Chondrocyte (in vitro differentiated cells): ENCODE data around the gene DHX16. TPM values are rescaled to one million over a fixed set of nuclear protein-coding genes. Genes with fewer than 3 reads are reported as not detected.

Experiments used
- DNase-seq: peaks from one replicate; pipeline ENCODE4 v3.0.0; 2021; ENCODE audit warnings: mixed read lengths, low spot score
- H3K27ac Mint-ChIP-seq: one replicate; pipeline ENCODE4 v1.8.0; 2021; ENCODE audit warnings: mild to moderate bottlenecking, moderate library complexity, mixed read lengths; ENCODE audit not compliant: unreplicated experiment
- H3K27me3 Mint-ChIP-seq: 2 replicates; pipeline ENCODE4 v1.8.0; 2021; ENCODE audit warnings: low read depth, mixed read lengths
- H3K36me3 Mint-ChIP-seq: 2 replicates; pipeline ENCODE4 v1.8.0; 2021; ENCODE audit warnings: low read depth, mixed read lengths
- H3K4me1 Mint-ChIP-seq: 2 replicates; pipeline ENCODE4 v1.8.0; 2021; ENCODE audit warnings: low read depth, mild to moderate bottlenecking, mixed read lengths
- H3K4me3 Mint-ChIP-seq: one replicate; pipeline ENCODE4 v1.8.0; 2021; ENCODE audit warnings: mild to moderate bottlenecking, moderate library complexity, mixed read lengths; ENCODE audit not compliant: unreplicated experiment
- H3K9me3 Mint-ChIP-seq: 2 replicates; pipeline ENCODE4 v1.8.0; 2021; ENCODE audit warnings: low read depth, mixed read lengths
- total RNA-seq: library from RNA; stranded (reverse); gene quantifications from 3 replicates; pipeline ENCODE4 v1.2.1, GENCODE V29; 2021
- TF ChIP-seq, protein P1 (sequence below): fragments of 200-600 bp; sonication (generic); IDR thresholded peaks from 2 replicates; pipeline ENCODE4 v1.5.0; 2021; ENCODE audit warnings: antibody characterized with exemption, mild to moderate bottlenecking, moderate library complexity

The DHX16 gene
- total RNA-seq, 1 donor from 2014 or later = 22.6 TPM

- Mint-ChIP-seq H3K27me3 (no peaks in the 10 kb centered on the region), H3K4me1 (peaks cover 50% of the 10 kb centered on the region), H3K27ac (peak within 1 kb of the TSS; percentile 97), H3K4me3 (peak within 1 kb of the TSS; percentile 89), H3K9me3 (no peaks in the 10 kb centered on the region), H3K36me3 (peaks cover 4% of the 10 kb centered on the region)
- TF ChIP-seq, protein P1, sequence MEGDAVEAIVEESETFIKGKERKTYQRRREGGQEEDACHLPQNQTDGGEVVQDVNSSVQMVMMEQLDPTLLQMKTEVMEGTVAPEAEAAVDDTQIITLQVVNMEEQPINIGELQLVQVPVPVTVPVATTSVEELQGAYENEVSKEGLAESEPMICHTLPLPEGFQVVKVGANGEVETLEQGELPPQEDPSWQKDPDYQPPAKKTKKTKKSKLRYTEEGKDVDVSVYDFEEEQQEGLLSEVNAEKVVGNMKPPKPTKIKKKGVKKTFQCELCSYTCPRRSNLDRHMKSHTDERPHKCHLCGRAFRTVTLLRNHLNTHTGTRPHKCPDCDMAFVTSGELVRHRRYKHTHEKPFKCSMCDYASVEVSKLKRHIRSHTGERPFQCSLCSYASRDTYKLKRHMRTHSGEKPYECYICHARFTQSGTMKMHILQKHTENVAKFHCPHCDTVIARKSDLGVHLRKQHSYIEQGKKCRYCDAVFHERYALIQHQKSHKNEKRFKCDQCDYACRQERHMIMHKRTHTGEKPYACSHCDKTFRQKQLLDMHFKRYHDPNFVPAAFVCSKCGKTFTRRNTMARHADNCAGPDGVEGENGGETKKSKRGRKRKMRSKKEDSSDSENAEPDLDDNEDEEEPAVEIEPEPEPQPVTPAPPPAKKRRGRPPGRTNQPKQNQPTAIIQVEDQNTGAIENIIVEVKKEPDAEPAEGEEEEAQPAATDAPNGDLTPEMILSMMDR = no peak
- peak; percentile 93 for DNase-seq
Observed at GRCh38 chr6:30690403-30691207, 17.8 kb upstream of the DHX16 start, which contains the start of gene NRM. TSS of gene NRM (minus strand) at chr6:30690984. CDS start at chr6:30690974, 10 bp downstream.

GRCh38 chr6:30689985-30690384 lies 17.2 kb upstream of the DHX16 start:
- peaks cover 10% of the 10 kb centered on the region for H3K36me3 Mint-ChIP-seq
- TF ChIP-seq, protein P1 = no peak
- no peaks in the 10 kb centered on the region for H3K27me3 Mint-ChIP-seq
- H3K4me3 Mint-ChIP-seq = peak overlapping the region; percentile 89
- H3K27ac Mint-ChIP-seq = peak overlapping the region; percentile 97
- H3K9me3 Mint-ChIP-seq = no peaks in the 10 kb centered on the region
- peak; percentile 59 for DNase-seq
- H3K4me1 Mint-ChIP-seq = peaks cover 51% of the 10 kb centered on the region

- Mint-ChIP-seq H3K36me3 (peaks cover 14% of the 10 kb centered on the region), H3K4me1 (peaks cover 51% of the 10 kb centered on the region), H3K9me3 (no peaks in the 10 kb centered on the region), H3K4me3 (peak overlapping the region; percentile 89), H3K27me3 (no peaks in the 10 kb centered on the region), H3K27ac (peak overlapping the region; percentile 97)
- TF ChIP-seq, protein P1 = no peak
- peak; percentile 61 for DNase-seq
Observed at GRCh38 chr6:30689022-30689865, 16.4 kb upstream of the DHX16 start.

- peak overlapping the region; percentile 97 for H3K27ac Mint-ChIP-seq
- TF ChIP-seq, protein P1 = no peak
- peaks cover 51% of the 10 kb centered on the region for H3K4me1 Mint-ChIP-seq
- peaks cover 19% of the 10 kb centered on the region for H3K36me3 Mint-ChIP-seq
- H3K4me3 Mint-ChIP-seq = peak overlapping the region; percentile 99
- H3K9me3 Mint-ChIP-seq = no peaks in the 10 kb centered on the region
- no peaks in the 10 kb centered on the region for H3K27me3 Mint-ChIP-seq
- DNase-seq = no peak
Observed at GRCh38 chr6:30688569-30688968, 15.8 kb upstream of the DHX16 start.
